AML-193 (cell line): ENCODE measurements around the gene ITPKB.

Source experiments
- DNase-seq, 2 experiments: peaks; one replicate each; lab custom pipeline; 2025; lab: John Stamatoyannopoulos, UW

ITPKB gene

DNA sequence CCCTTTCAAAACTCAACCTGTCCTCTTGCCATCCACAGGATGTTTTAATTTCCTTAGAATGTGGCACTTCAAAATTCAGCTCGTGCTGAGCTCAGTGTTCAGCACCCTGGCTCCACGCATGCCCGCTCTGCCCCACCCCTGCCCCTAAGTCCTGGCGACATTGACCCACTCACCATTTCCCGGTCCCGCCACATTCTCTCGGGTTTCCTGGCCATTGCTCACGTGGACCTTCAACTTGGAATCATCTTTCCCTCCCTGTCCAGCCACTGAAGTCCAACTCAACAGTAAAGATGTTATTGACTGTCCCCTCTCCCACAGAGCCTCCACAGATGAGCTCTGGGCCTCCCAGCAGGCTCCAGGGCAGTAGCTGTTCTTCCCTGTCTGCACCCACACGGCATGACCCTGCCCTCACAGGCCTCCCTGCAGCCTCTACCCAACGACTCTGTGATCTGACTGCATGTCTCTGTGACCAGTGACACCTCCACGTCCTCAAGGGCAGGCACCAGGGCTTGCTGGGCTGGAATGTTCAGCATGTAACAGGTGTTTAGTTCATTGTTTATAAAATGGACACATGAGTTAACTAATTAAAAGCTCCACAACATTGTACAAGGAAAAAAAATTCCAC lies 53.8 kb downstream of the ITPKB start:
- no peak for DNase-seq

DNA sequence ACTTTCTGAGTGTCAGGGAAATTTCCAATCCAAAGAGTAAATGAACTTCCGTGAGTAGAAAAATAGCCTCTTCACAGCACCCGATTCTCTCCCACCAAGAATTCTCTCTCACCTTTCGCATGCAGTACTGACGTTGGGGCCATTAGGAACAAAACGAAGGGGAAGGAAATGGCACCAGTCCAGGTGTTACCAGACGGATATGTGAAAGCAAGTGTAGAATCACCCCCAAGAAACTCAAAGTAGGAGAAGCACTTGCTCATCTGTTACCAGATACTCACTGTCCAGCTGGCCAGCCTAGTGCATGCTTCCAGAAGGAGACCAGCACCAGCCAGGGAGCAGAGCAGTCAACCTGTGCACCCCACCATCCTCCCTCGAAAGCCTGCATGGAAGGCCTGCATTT lies 55.1 kb downstream of the ITPKB start:
- DNase-seq: no peak

DNA sequence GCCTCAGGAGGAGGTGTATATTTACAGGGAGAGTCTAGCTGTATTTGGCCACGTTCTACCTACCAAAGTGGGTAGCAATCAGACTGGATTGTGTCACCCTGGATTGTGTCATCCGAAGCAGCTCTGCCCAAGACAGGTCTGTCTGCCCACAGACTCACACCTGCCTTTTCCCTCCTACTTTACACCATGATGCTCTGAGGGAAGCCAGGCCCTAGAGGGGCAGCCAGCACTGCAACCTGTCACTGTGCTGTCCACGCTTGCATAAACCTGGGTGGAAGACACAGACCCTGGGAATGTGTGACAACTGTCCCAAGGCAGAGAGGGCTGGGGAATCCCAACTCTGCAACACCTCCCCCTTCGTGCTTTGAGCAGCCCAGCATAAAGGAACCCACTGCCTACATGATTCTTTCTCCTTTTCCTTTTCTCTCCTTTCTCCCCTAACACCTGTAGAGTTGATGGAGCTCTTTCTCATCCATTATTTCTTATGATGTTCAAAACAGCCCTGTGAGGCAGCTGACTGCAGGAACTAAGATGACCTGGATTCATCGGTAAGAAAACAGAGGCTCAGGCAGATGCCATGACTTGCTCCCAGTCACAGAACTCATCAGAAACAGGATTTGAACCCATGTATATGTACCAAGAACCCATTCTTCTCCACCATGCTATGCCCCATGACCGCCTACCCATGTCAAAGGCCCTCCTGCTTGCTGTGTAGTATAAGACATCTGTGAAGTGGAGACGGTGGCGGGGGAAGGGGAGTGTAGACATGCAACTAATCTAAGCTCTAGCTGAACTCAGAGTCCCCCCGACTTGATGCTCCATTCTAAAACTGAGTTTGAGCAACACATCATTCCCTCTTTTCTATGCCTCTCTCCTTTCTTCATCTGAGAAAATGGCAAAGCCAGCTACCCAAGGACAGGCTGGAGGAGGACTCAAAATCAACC lies 55.9 kb downstream of the ITPKB start:
- no peak for DNase-seq

DNA sequence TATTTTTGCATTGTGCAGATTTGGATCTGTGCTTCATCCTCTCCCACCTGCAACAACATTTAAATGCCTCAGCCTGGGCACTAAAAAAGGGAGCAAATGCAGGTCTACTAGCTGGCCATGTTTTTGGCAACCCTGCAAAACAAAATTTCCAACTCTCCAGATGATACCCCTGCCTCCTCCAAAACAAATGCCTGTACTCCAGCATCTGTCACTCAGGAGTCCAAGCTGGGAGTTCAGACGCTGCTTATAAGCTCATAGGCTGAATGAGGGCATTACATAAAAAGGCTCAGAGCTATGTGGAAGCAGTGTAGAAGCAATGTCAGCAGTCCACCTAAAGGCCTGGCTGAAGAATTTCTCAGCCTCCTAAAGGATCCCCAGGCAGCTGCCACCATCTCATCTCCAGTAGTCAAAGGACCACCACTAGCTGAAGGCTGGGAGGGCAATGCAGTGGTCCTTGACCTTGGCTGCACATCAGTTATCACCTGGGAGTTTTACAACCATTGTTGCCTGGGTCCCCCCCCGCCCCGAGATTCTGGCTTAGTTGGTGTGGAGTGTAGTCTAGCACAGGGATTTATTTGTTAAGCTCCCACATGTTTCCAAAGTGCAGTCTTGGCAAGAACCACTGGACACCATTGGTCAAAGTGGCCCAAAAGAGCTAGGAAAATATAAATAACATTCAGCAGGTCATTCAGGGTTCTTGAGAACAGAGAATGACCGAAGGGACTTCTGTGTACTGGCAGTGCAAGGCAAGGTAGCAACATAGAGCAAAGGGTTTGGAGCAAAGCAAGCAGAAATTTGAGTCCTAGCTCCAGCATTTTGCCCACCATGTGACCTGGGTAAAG lies 57.2 kb downstream of the ITPKB start:
- no peak for DNase-seq

DNA sequence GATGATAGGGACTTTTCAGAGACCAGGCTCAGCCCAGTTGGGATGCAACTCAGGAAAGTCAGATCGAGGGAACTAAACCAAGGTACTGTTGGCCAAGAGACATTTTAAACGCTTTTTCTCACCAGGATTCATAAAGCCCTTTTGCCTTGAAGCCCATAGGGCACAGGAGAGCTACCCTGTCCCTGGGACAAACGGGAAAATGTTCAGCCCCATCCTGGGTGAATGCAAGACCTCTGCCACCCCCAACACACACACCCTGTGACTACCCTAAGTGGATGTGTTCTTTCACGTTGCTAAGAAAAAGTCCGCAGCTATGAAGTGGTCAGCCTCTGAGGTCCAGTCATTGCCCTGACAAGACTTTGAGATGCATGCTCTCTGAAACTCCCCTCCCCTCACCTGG lies 58.4 kb downstream of the ITPKB start:
- DNase-seq: no peak

DNA sequence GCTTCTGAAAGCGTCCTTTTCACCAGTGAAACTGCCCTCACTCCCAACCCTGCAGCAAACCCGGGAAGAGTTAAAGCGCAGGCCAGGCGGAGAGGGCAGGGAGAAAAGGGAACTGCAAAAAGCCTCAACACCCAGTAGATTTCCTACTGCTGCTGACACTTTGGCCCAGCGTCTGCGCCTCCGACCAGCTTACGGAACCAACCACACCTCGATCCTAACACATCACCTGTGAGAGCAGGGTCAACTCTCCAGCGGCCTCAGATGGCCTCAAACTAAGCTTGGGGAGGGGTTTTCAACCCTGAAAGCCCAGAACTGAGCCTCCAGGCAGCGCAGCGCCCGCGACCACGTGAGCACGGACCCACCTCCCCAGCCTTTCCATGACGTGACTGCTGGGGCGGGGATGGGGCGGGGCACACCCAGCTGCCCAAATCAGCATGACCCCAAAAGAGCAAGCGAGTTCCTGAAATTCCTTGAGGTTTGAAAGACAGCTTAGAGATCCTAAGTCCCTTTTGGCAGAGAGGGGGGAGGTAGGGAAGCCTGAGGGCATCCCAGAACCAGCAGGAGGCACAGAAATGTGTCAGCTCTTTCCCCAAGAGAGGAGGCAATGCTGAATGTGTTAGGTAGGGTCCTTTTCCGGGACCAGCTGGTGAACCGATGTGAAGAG lies 59.1 kb downstream of the ITPKB start:
- peak; percentile 63 to 64 for DNase-seq

DNA sequence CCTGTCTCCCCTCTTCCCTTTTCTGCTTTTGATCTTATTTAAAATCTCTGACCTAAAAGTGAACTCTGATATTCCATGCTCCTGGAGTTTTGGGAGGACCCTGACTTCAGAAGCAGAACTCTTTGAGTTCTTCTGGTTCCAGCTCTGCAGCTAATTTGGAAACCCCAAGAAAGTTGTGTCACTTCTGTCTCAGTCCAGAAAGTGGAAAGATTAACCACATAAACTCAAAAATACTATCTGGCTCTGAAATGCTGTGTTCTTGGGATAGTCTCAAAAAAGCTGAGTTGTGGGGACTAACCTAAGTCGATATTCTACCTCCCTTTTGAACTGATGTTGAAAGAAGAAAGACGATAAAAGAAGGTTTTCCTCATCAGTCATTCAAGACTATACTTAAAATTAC lies 59.8 kb downstream of the ITPKB start:
- no peak for DNase-seq

DNA sequence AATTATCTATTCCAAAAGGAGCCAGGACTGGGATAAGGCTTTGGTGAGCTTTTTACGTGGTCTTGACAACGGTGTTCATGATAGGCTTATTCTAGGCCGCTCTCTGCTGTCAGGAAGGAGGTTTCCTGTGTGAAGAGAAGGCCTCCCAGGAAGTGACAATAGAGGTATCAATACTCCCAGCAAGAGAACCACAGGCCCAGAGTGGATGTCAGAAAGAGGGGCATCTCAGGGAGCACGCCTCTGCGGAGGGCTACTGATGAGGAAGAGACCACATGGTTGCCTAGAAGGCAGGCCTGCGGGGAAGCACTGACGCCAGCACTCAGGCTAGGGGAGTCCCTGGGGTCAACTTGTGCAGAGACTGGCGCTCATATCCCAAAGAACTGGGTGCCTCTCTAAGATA lies 60.4 kb downstream of the ITPKB start:
- no peak for DNase-seq

DNA sequence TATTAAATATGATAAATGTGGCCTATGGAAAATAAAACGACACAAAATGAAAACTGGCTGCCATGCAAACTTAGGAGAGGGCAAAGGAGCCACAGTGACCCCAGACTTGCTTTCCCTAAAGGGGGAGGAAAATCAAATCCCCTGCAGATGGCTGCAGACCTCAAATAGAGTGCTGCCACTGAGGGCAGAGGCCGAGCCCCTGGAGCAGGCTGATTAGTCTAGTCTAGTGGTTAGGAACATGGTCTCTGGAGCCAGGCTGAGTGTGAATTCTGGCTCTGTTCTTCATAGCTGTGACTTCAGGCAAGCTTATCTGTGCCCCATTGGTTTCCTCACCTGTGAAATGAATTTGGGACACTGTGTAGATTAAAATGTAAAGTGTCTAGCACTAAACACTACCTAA lies 60.8 kb downstream of the ITPKB start:
- DNase-seq: no peak

DNA sequence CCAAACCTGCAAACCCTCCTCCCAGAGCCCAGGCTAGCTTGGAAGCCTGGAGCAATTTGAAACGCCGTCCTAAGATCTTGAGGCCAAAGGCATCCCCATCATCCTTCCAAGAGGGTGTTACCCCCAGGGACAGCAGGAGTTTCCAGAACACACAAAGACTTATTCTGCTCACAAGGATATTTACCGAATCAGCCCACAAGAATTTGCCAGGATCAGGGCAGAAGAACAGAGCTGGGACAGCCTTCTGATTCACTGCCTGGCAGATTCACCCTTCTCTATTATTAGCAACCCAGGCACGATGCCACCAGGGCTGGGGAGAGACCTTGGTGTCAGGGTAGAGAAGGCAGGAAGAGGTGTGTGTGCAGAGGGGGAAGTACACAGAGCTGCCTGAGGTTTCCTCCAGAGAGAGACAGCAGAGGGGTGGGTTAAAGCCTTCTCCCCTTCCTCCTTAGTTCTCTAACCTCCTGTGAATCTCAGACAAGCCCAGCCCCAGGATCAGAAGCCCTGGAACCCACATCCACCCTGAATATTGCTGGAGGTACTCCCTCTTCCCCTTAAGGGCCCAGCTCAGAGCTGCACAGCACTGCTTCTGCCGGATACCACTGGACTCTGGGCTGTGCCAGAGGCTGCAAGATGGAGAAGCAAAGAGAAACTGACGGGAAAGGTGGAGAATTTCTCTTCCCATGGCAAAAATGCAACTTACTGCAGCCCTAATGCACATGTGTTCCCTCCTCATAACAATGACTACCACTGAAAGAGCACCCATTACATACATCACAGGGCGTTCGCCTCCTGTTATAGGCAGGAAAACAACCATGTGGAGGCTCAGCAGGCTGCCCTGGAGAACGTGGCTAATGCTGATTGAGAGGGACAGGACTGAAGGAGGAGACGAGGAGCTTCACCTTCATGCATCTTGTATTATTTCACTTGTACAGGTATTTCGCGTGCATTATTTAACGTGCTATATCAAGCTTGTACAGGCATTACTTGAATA lies 61.8 kb downstream of the ITPKB start:
- DNase-seq: peak; percentile 74 to 75

DNA sequence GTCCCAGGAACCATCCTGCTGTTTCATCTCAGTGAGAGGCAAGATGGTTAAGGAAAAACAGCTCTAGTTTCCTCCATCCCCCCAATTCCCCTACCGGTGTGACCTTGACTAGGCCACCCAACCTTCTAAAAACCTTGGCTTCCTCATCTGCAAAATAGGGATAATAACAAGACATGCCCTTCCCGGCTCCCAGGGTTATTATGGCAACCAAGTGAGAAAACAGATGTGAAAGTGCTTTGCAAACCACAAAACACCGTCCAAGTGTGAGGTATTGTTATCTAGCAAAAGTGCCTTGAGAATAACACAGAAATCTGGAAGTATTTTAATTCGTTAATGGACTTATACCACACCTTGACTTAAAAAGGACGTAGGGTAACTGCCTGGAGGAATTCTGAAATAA lies 62.7 kb downstream of the ITPKB start:
- DNase-seq: no peak

DNA sequence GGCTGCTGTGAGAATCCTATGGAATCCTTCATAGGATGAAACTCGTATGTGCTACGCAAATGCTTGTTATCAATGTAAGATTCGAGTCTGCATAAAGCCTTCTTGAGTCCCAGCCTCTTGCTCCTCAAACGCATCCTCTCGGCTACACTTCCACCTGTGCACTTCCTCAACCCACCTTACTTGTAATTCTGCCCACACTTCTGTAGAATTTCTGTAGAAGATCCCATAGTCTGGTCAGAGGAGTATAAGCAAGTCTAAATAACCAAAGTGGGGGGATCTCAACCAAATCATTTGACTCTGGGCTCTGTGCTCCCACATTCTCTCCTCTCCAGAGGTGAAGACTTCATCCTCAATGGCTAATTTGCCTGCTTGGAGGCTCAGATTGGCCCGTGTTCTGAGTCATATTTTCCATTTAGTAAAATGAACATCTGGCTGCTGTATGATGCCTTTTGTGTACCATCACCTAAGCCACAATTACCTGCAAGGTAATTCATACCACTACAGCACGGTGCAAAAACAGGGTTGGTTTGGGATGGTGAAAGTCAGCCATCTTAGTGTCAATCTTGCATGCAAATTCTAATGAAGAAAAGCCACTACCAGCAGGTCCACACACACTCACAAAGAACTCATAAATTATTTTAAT lies 63.2 kb downstream of the ITPKB start:
- DNase-seq: no peak

DNA sequence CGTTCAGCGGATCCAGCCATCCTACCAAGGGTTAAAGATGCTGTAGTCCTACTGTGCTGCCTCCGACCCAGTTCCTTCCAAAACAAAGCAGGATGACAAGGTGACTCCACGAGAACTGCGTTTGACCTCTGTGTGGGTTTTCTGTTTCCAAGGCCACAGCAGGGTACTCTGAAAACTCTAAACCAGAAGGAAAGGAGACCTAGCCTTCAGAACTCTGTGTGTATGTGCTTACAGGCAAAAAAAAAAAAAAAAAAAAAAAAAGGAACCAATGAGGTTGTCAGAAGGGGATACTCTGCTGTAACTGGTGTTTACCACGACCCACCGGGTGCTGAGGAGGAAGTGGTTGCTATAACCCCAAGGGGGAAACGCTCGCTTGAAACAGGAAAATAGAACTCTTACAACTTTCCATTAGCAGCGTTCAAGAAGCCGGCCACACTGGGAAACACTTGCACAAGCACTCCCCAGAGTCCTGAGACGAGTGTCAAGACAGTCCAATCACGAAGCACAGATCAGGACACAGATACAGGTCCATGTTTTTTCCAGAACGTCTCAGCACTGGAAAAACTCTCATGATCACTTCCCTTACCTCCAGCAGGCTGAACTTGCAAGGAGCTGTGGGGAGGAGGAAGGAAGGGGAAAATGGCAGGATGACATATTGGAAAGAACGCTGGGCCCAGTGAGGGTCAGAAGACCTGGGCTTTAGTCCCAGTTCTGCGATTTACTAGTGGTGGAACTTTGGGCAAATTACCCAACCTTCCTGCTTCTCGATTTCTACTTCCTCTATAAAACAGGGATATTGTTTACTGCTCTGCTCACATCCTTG lies 64.0 kb downstream of the ITPKB start:
- peak; percentile 95 to 99 for DNase-seq

DNA sequence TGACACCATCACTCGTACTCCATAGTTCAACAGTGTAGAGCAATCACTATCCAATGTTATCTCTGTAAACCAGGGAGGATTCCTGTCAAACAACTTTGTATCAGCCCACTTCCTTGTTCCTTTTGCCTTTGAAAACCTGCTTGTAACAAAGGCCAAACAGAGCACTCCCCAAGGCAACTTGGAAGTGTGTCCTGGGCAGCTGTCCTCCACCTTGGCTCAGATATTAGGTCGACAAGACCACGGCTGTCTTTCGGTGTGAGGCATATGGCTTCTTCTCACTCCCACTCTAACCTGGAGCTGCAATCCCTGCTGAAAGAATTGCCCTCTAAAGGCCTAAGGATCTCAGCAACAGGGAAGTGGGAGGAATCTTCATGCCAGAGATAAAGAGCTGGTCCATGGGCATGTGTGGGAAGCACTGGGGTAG lies 66.7 kb downstream of the ITPKB start:
- DNase-seq: no peak

DNA sequence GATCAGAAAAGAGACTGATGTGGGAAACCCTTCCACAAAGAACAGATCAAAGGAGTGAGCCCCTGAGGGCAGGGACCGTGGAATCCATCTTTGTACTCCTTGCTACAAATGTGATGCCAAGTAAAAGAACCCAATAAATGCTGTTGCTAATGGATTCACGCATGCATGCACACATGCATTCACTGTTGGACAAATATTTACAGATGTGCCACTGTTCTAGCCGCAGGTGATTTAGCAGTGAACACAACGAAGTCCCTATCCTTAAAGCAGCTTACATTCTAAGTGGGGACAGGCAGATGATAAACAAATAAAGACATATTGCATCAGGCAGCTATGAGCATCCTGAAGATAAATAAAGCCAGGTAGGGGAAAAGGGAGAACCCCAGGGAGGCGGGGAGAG lies 67.8 kb downstream of the ITPKB start:
- no peak for DNase-seq

DNA sequence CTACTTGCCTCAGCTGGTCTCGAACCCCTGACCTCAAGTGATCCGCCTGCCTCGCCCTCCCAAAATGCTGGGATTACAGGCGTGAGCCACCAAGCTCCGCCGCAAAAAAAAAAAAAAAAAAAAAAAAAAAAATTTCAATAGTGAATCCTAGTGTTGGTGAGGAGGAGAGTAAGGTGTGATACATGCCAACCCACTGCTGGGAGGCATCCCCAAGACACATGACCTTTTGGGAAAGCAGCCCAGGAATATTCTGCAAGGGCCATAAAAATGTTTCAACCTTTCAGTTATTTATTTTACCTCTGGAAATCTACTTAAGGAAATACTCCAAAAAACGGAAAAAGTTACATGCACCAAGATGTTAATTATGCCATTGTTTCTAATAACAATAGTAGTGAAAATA lies 69.0 kb downstream of the ITPKB start:
- no peak for DNase-seq

DNA sequence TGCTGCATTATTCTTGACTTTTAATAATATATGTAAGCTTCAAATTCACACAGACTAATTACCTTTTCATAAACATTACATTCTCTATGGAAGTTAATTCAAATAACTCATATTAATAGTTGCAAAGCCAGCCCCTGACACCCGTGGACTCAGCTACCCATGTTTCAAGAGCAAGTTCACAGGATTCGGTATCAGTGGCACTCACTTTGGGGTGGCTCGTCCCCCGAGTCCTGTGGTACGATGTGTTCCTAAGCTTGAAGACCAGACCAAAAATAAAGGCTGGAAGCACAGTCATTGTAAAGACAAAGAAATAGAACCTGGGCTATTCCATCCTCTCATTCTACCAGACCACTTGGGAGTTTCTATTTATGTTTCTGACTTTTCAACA lies 70.9 kb downstream of the ITPKB start:
- no peak for DNase-seq

DNA sequence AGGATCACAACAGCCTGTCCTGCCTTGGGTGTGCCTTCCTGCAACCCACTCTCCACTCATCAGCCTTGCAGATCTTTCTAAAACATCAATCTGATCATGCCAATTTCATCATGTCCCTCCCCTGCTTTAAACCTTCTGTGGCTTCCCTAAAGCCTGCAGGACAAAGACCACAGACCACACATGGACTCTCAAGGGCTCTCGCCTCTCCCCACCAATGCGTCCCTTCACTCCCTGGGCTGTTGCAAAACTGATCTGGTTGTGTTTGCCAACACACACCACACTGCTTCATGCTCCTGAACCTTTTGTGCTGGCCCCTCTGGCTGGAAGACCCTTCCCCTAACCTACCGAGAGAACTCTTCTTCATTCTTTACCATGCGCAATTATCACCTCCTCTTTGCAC lies 72.4 kb downstream of the ITPKB start:
- DNase-seq: peak in 1 of 2 experiments; percentile 4

DNA sequence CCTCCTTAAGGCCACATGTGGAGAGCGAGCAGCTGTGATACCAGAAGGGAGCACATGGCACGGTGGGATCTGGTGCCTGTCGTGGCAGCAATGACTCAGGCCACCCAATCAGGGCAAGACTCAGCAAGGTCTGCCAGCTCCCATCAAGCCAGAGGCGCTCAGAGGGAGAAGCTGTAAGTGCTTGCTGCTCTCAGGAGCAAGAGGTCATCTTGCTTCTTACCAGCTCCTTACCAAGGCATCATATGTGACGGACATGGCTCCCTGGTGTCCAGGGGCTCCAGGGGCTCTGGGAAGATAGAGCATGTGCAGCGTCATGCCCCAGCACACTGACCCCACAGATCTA lies 72.9 kb downstream of the ITPKB start:
- DNase-seq: no peak
